Duodenal mucosa (tissue), 2 donors: Measurements from ENCODE around the gene LBHD2.

ENCODE experiments used
- H3K27ac ChIP-seq: one replicate; pipeline ENCODE4 v1.7.0; 2013; ENCODE audit warnings: low read depth, low read length
- H3K27me3 ChIP-seq, 2 donors: one replicate each; pipeline ENCODE4 v1.7.0; 2013; ENCODE audit warnings: low read length in 2 of 2, control low read depth in 1 of 2; ENCODE audit not compliant: insufficient read depth in 2 of 2, control insufficient read depth in 1 of 2
- H3K36me3 ChIP-seq, 2 donors: one replicate each; pipeline ENCODE4 v1.7.0; 2013; ENCODE audit warnings: low read length in 2 of 2, control low read depth in 1 of 2; ENCODE audit not compliant: insufficient read depth in 2 of 2, control insufficient read depth in 1 of 2
- H3K4me1 ChIP-seq, 2 donors: one replicate each; pipeline ENCODE4 v1.7.0; 2013; ENCODE audit warnings: low read length in 2 of 2, control low read depth in 1 of 2; ENCODE audit not compliant: insufficient read depth in 2 of 2, control insufficient read depth in 1 of 2
- H3K4me3 ChIP-seq, 2 donors: one replicate each; pipeline ENCODE4 v1.7.0; 2013; ENCODE audit warnings: low read length in 2 of 2, low read depth in 1 of 2
- H3K9ac ChIP-seq, 2 donors: one replicate each; pipeline ENCODE4 v1.7.0; 2013; ENCODE audit warnings: low read length in 2 of 2, low read depth in 1 of 2
- H3K9me3 ChIP-seq, 2 donors: one replicate each; pipeline ENCODE4 v1.7.0; 2013; ENCODE audit warnings: low read length in 2 of 2, control low read depth in 1 of 2; ENCODE audit not compliant: control insufficient read depth in 1 of 2

Gene LBHD2

DNA sequence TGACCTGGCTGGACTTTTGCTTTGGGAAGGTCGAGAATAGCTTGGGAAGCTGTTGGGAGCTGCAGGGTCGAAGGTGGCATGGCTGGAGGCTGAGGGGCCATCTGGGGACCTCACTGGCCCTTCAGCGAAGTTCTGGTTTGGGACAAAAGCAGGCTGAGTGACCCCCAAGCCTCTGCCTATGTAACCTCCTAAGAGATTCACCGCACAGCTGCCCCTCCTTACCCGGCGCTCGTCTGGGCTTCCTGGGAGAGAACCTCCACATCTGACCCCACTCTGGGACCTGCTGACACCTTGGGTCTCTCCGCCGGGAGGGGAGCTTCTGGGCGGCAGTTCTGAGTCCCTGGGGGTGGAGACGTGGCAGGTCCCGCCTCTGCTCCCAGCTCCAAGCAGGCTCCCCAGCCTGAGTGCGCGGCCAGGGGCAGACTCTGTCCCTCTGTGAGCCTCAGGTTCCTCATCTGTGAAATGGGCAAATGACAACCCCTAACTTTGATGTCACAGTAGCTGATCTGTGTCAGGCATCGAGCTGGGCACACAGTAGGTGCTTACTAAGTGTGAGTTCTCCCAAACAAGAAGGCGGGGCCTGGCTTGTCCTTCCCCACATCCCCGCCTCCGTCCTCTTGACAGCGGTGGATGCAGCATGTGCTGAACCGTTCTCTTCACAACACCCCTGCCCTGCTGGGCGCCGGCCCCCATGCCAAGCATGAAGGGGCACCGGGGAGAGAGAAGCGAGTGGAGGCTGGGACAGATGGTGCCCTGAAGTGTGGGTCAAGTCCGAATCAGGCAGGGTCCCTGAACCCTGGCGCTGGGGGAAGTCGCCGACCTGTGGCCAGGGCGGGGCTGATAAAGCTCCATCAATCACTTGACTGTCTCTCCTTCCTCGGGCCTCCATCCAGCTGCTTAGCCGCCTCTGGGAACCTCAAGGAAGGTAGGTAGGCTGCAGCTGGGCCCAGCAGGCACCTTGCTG is 14.3 kb downstream of the LBHD2 start:
- Histone ChIP-seq H3K27ac (no peak overlapping the region), H3K4me1 (peaks cover 50 to 60% of the 10 kb centered on the region in 2 donors), H3K36me3 (peaks cover 0 to 6% of the 10 kb centered on the region in 2 donors), H3K27me3 (no peaks in the 10 kb centered on the region), H3K9ac (no peak overlapping the region), H3K4me3 (peak overlapping the region in 1 of 2 donors; percentile 40), H3K9me3 (no peaks in the 10 kb centered on the region)

- Histone ChIP-seq H3K9ac (no peak overlapping the region), H3K4me1 (peaks cover 46 to 59% of the 10 kb centered on the region in 2 donors), H3K27me3 (peaks cover 0 to under 1% of the 10 kb centered on the region in 2 donors), H3K36me3 (peaks cover 0 to 6% of the 10 kb centered on the region in 2 donors), H3K27ac (no peak overlapping the region), H3K4me3 (peak overlapping the region; percentile 21 to 40), H3K9me3 (no peaks in the 10 kb centered on the region)
These were observed 15.2 kb downstream of the LBHD2 start for GRCh38 chr14:103099081-103099732.

- Histone ChIP-seq H3K4me1 (peaks cover 50 to 62% of the 10 kb centered on the region in 2 donors), H3K4me3 (no peak overlapping the region), H3K36me3 (peaks cover 0 to 6% of the 10 kb centered on the region in 2 donors), H3K9ac (no peak overlapping the region), H3K9me3 (no peaks in the 10 kb centered on the region), H3K27ac (no peak overlapping the region), H3K27me3 (peaks cover 0 to 5% of the 10 kb centered on the region in 2 donors)
These were observed 15.8 kb downstream of the LBHD2 start for GRCh38 chr14:103099733-103100280.

- peaks cover 0 to 6% of the 10 kb centered on the region in 2 donors for H3K36me3 ChIP-seq
- no peak overlapping the region for H3K4me3 ChIP-seq
- H3K4me1 ChIP-seq, result peaks cover 53 to 62% of the 10 kb centered on the region in 2 donors
- H3K27me3 ChIP-seq, result peaks cover 0 to 5% of the 10 kb centered on the region in 2 donors
- H3K9ac ChIP-seq, result no peak overlapping the region
- H3K27ac ChIP-seq, result no peak overlapping the region
- no peaks in the 10 kb centered on the region for H3K9me3 ChIP-seq
These were observed 16.5 kb downstream of the LBHD2 start for GRCh38 chr14:103100281-103101121.

DNA sequence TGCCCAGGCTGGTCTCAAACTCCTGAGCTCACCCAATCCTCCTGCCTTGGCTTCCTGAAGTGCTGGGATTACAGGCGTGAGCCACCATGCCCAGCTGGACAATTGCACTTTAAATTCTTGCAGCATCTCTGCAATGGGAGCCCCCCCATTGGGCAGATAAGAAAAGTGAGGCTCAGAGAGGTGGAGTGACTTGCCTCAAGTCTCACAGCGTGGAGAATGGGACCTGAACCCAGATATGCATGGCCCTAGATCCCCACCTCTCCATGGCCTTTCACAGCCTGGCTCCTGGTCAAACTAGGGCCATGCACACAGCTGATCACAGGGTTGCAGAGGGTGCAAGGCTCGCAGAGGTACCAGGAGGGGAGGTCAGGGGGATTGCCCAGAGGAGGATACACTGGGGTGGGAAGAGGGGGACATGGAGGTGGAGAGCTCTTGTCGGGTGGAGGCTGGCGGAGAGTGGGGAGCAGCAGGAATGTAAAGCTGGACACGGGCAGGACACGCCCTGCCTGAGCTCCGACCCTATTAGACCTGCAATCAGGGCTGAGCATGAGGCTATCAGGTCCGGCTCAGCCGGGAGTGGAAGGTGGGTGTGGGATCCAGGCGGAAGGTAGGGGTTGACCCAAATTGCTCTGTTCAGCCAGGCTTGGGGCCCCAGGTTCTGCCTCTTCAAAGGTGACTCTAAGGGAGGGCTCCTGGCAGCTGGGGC is 17.4 kb downstream of the LBHD2 start:
- Histone ChIP-seq H3K9me3 (no peaks in the 10 kb centered on the region), H3K36me3 (peaks cover 0 to 6% of the 10 kb centered on the region in 2 donors), H3K27me3 (peaks cover 0 to 5% of the 10 kb centered on the region in 2 donors), H3K4me3 (no peak overlapping the region), H3K27ac (no peak overlapping the region), H3K4me1 (peaks cover 50 to 62% of the 10 kb centered on the region in 2 donors), H3K9ac (no peak overlapping the region)

DNA sequence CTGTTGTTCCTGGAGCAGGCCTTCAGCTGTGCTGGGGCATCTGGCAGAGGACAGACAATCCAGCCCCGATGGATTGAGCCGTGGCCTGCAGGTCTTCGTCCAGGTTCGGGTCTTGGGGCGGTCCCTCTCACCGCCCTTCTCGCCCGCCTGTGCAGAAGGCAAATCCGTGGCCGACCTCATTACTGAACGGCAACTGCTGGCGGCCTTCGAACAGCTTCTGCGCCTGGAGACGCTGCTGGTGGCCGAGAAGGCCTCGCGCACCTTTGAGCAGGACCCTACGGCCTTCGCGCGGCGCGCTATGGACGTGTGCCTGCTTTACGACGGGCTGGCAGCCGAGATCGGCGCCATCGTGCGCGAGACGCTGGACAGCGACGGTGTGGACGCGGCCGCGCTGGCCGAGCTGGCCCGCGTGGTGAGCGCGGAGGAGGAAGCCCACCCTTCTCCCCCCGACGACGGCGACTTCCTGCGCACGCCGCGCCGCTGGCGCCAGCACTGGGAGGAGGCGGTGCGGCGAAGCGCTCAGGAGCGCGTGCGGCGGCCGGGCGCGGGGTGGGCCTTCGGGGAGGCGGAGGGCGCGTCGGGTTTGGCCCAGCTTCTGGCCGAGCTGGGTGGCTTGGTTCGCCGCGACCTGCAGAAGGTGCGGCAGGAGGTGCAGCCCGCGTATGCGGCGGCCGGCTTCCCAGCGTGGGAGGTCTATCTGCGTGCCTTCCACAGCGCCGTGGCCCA is 18.1 kb downstream of the LBHD2 start:
- H3K36me3 ChIP-seq, result peaks cover 0 to 6% of the 10 kb centered on the region in 2 donors
- peaks cover 0 to 5% of the 10 kb centered on the region in 2 donors for H3K27me3 ChIP-seq
- peaks cover 50 to 62% of the 10 kb centered on the region in 2 donors for H3K4me1 ChIP-seq
- H3K9me3 ChIP-seq, result no peaks in the 10 kb centered on the region
- no peak overlapping the region for H3K27ac ChIP-seq
- H3K9ac ChIP-seq, result no peak overlapping the region
- no peak overlapping the region for H3K4me3 ChIP-seq

DNA sequence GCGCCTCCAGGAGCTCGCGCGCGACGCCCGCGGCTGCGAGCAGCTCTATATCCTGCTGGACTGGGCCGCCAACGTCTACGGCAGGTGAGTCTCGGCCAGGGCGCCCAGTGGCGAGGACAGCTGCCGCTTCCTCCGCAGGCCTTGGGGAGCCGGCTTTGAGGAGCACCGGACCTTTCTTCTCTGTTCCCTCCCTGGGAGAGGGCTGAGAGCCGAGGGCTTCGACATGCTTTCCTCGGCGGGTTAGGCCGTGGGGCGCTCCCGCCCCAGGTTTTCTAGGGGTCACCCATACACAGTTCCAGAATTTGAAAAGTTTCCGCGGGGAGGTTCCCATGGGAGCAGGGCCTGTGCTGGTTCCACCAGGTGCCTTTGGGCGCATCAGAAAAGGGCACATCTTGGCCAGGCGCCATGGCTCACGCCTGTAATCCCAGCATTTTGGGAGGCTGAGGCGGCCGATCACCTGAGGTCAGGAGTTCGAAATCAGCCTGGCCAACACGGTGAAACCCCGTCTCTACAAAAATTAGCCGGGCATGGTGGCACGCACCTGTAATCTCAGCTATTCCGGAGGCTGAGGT is 18.8 kb downstream of the LBHD2 start:
- H3K36me3 ChIP-seq, result peaks cover 0 to 6% of the 10 kb centered on the region in 2 donors
- no peak overlapping the region for H3K4me3 ChIP-seq
- H3K4me1 ChIP-seq, result peaks cover 47 to 62% of the 10 kb centered on the region in 2 donors
- H3K9me3 ChIP-seq, result no peaks in the 10 kb centered on the region
- peaks cover 0 to 5% of the 10 kb centered on the region in 2 donors for H3K27me3 ChIP-seq
- no peak overlapping the region for H3K9ac ChIP-seq
- H3K27ac ChIP-seq, result no peak overlapping the region

- Histone ChIP-seq H3K27me3 (peaks cover 0 to 5% of the 10 kb centered on the region in 2 donors), H3K9me3 (no peaks in the 10 kb centered on the region), H3K4me3 (peak overlapping the region; percentile 28 to 40), H3K4me1 (peaks cover 50 to 55% of the 10 kb centered on the region in 2 donors), H3K27ac (no peak overlapping the region), H3K9ac (no peak overlapping the region), H3K36me3 (peaks cover 0 to 6% of the 10 kb centered on the region in 2 donors)
These were observed 19.7 kb downstream of the LBHD2 start for GRCh38 chr14:103103461-103104388.
